Ovary (tissue), 3 donors: Measurements from ENCODE around the gene GREM2.

Experiments
- POLR2A ChIP-seq: fragments of 450-650 bp; IDR thresholded peaks from one replicate; pipeline ENCODE4 v1.6.1; 2017; ENCODE audit warnings: antibody characterized with exemption, mild to moderate bottlenecking, moderate library complexity
- TF ChIP-seq, protein P1 (sequence below), 3 donors: fragments of 450-650 bp in 2 of 3; fragments of 200-600 bp in 1 of 3; IDR thresholded peaks; one replicate each; pipeline versions ENCODE4 v1.5.1 to v1.8.0; 2016 to 2022; ENCODE audit warnings: antibody characterized with exemption in 3 of 3, mild to moderate bottlenecking in 1 of 3
- donor health status: DM: no; HTN: no; CAD: no.

DNA sequence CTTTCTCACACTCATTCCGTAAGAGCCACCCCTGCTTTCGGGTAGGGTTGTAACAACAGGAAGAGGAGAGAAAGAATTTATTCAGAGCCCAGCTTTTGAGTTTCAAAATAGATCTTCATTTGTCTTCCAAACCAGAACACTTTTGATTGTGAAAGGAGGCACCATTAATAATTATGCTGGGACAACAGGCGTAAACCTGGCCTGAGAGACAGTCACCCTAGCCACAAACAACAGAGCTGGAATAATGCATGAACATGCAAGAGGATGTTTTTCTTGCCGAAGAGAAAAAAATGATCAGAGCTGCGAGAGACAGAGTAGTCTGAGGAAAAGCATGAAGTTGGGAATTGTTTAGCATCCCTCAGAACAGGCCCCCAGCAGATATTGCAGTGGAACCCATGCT, 18.5 kb upstream of the GREM2 start:
- TF ChIP-seq POLR2A: no peak
- TF ChIP-seq, protein P1, sequence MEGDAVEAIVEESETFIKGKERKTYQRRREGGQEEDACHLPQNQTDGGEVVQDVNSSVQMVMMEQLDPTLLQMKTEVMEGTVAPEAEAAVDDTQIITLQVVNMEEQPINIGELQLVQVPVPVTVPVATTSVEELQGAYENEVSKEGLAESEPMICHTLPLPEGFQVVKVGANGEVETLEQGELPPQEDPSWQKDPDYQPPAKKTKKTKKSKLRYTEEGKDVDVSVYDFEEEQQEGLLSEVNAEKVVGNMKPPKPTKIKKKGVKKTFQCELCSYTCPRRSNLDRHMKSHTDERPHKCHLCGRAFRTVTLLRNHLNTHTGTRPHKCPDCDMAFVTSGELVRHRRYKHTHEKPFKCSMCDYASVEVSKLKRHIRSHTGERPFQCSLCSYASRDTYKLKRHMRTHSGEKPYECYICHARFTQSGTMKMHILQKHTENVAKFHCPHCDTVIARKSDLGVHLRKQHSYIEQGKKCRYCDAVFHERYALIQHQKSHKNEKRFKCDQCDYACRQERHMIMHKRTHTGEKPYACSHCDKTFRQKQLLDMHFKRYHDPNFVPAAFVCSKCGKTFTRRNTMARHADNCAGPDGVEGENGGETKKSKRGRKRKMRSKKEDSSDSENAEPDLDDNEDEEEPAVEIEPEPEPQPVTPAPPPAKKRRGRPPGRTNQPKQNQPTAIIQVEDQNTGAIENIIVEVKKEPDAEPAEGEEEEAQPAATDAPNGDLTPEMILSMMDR (IDR thresholded peaks at IDR 0.05): no peak
